GM12864 (cell line): ENCODE measurements around the gene VEPH1.

Experiments used
- DNase-seq: peaks from one replicate; pipeline ENCODE4 v3.0.0-alpha.2; 2011; ENCODE audit warnings: low read depth
- H3K4me3 ChIP-seq: 2 replicates; pipeline ENCODE4 v1.5.1; 2011; ENCODE audit warnings: mild to moderate bottlenecking, low read depth, low read length, control low read depth
- TF ChIP-seq, protein P1 (sequence below): IDR thresholded peaks from 2 replicates; pipeline ENCODE4 v1.5.1; 2011; ENCODE audit warnings: low read depth, mild to moderate bottlenecking, moderate library complexity, low read length, control low read depth, inconsistent platforms; ENCODE audit errors: missing control alignments

Gene VEPH1

DNA sequence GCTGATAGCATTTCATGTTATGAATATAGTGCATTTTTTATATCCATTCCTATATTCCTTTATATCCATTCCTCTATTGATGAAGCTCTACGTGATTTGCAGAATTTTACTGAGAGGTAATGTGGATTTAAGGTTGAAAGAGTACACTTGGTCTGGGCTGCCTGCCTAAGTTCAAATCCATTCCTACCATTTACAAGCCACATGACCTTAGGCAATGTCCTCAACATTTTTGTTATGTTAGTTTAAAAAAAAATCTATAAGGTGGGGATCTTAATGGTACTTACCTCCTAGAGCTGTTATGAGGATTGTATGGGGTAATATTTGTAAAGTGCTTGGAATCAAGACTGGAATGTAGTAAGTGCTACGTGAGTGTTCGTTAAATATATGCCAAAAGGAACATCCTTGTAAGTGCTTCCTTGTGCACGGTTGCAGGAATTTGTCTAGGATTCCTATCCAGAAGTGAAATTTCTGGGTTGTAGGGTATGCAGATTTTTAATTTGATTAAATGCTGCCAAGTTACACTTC, 11.2 kb upstream of the VEPH1 start:
- no peak overlapping the region for H3K4me3 ChIP-seq
- no peak for DNase-seq
- TF ChIP-seq, protein P1, sequence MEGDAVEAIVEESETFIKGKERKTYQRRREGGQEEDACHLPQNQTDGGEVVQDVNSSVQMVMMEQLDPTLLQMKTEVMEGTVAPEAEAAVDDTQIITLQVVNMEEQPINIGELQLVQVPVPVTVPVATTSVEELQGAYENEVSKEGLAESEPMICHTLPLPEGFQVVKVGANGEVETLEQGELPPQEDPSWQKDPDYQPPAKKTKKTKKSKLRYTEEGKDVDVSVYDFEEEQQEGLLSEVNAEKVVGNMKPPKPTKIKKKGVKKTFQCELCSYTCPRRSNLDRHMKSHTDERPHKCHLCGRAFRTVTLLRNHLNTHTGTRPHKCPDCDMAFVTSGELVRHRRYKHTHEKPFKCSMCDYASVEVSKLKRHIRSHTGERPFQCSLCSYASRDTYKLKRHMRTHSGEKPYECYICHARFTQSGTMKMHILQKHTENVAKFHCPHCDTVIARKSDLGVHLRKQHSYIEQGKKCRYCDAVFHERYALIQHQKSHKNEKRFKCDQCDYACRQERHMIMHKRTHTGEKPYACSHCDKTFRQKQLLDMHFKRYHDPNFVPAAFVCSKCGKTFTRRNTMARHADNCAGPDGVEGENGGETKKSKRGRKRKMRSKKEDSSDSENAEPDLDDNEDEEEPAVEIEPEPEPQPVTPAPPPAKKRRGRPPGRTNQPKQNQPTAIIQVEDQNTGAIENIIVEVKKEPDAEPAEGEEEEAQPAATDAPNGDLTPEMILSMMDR = no peak

DNA sequence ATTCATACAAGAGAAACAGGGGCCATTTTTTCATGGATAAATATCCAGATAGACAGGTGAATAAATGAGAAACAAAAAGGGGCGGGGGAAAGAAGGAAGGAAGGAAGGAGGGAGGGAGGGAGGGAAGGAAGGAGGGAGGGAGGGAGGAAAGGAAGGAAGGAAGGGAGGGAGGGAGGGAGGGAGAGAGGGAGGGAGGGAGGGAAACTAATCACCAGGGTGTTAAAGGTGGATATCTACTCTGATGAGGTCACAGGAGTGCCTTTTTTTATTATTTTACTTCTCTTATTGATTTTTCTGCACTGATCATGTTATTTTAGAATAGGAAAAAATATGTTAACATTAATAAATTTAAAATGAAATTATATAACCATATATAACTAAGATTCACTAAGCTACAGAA, 10.4 kb upstream of the VEPH1 start:
- no peak for DNase-seq
- TF ChIP-seq, protein P1 = no peak
- no peak overlapping the region for H3K4me3 ChIP-seq

DNA sequence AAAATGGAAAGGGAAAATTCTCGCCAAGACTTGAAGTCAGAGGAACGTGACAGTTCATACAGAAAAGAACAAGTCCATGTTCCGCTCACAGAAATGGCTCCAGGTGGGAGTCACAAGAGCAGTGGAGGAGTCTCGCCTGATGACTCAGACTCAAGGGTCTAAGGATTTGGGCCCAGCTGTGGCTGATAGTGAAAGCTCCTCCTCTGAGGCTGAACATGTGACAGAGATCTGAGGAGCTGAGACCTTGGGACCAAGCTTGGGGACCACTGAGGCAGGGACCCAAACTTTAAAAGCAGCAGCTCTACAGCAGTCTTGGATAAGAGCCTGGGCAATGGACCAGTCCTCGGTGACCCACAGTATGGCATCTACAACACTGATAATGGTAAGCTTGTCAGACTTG, 9.3 kb upstream of the VEPH1 start:
- TF ChIP-seq, protein P1 = no peak
- no peak for DNase-seq
- H3K4me3 ChIP-seq = no peak overlapping the region

DNA sequence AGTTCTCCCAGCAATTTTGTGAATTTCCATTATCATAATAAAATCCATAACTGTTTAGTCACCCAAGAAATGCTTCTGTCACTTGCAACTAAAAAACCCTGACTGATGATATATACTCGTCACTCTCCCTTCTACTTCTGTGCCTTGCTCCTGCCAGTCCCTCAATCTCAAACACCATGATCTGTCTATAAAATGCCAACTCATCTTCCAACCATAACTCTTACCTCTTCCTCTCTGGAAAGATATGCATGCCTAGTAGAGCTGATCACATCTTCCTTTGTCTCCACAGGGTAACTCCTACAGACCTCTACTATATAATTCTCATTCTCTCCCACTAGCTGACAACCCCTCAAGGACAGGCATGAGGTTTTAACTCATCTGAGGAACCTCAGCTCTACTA, 5.2 kb upstream of the VEPH1 start:
- no peak for DNase-seq
- TF ChIP-seq, protein P1 = no peak
- H3K4me3 ChIP-seq = no peak overlapping the region

DNA sequence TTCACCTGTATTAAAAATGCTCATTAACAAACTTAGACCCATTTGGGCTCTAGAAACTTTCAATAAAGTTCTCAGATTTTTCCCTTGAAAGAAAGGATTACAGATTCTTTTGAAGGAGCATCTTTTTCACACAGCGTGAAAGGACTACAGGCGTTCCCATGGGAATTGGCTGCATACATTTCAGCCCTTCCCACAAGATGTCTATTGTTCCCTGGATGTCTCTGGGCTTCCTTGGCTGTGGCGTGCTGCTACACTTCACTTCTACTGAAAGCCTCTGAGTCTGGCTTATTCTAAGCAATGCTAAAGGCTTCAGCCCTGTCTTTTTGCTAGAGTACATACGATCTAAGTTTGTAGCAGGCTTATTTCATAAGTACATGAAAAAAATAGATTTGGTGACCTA, 1.4 kb downstream of the VEPH1 start:
- TF ChIP-seq, protein P1 = no peak
- DNase-seq = no peak
- H3K4me3 ChIP-seq = no peak overlapping the region

DNA sequence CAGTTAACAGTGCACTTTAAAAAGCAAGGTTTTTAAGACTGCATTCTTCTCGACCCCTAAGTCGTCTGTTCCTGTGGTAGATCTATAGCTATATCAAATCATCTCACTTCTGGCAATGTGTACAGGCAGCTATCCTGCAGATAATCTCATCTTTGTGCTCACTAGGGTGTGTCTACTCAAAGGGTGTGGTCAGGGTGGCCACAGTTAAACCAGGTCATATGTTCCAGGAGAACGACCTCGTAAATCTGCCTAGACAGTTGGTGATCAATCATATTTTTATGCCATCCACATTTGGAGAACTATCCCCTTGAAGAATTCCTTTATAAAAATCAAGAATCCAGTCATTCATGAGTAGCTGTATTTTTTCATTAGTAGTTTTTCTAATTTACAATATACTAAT, 3.0 kb downstream of the VEPH1 start:
- TF ChIP-seq, protein P1 = no peak
- DNase-seq = no peak
- no peak overlapping the region for H3K4me3 ChIP-seq

DNA sequence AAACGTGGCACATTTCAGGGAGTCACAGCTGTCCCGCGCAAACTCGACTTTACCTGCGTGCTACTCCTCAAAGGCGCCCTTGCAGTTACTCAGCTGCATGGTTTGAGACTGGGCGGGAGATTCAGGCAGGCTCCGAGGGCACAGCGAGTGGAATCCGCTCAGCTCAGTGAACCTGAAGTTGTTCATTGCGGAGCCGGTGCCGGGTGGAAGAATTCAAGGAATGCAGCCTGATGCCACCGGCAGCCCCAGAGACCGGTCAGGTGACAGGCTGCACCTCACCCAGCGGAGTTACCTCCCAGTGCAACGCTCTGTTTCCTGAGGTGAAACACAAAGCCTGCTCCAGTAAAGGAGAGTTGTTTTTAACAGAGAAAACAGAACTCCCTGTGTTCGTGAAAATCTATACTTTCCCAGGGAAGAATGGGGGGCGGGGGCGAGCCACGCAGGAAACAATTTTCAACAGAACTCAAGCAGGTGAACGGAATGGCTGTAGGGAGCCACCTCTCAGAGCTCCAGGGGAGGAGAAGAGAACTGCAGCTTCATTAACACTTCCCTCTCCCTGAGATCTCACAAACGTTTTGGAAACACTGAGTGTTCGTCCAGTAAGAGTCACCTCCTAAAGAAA, 3.8 kb downstream of the VEPH1 start:
- no peak for DNase-seq
- TF ChIP-seq, protein P1 = no peak
- H3K4me3 ChIP-seq = no peak overlapping the region
